Glomerular visceral epithelial cell (primary cell): ENCODE results near the gene CHCHD3.
A peak's percentile ranks its signal among the peaks of the same experiment; 100 is the strongest.

Experiments
- DNase-seq: peaks from one replicate; pipeline ENCODE4 v3.0.0-alpha.2; 2016; ENCODE audit errors: extremely low spot score

CHCHD3 gene

GRCh38 chr7:132742189-132742612 is 339.7 kb downstream of the CHCHD3 start:
- peak; percentile 27 for DNase-seq

GRCh38 chr7:132740176-132740575 is 341.7 kb downstream of the CHCHD3 start:
- DNase-seq: no peak

GRCh38 chr7:132739271-132739955 is 342.5 kb downstream of the CHCHD3 start:
- DNase-seq: peak; percentile 31

GRCh38 chr7:132738254-132738653 is 343.6 kb downstream of the CHCHD3 start:
- DNase-seq: peak; percentile 72

- peak; percentile 53 for DNase-seq
Observed at GRCh38 chr7:132735476-132735875, 346.4 kb downstream of the CHCHD3 start.
